ENCODE data around the gene SLC12A9.

GRCh38 chr7:100803398-100804161, 48.9 kb upstream of the SLC12A9 start:
- TF ChIP-seq FOXM1 (IDR thresholded peaks at IDR 0.05; ENCODE audit: borderline replicate concordance) (no peak), ARNT (IDR thresholded peaks at IDR 0.05) (no peak), ZNF384 (IDR thresholded peaks at IDR 0.05) (no peak), FOXK2 (IDR thresholded peaks at IDR 0.05) (no peak), LEF1 (IDR thresholded peaks at IDR 0.05; ENCODE audit: borderline replicate concordance) (no peak), FOXA1 (IDR thresholded peaks at IDR 0.05) (no peak), SP1 (IDR thresholded peaks at IDR 0.05) (no peak), ELF4 (IDR thresholded peaks at IDR 0.05) (no peak), SUZ12 (IDR thresholded peaks at IDR 0.05) (no peak), HDGF (IDR thresholded peaks at IDR 0.05; ENCODE audit: borderline replicate concordance) (no peak), BHLHE40 (IDR thresholded peaks at IDR 0.05; ENCODE audit: borderline replicate concordance) (no peak), L3MBTL2 (conservative IDR thresholded peaks at IDR 0.05) (no peak), NFRKB (IDR thresholded peaks at IDR 0.05) (no peak), CTBP1 (IDR thresholded peaks at IDR 0.05; ENCODE audit: borderline replicate concordance) (no peak)
